Activated CD4-positive, alpha-beta T cell treated with anti-CD3 and anti-CD28 coated beads for 4 hours (primary cell): ENCODE results near the gene TDP2.
"Not testable (repeated sequence)": the region's sequence is repeated elsewhere in the genome, so short reads cannot be mapped to it uniquely, and the experiment has no call there.

Source experiments
- DNase-seq, 2 donors: peaks; one replicate each; pipeline ENCODE4 v3.0.0-alpha.2; 2020

TDP2 gene

DNA sequence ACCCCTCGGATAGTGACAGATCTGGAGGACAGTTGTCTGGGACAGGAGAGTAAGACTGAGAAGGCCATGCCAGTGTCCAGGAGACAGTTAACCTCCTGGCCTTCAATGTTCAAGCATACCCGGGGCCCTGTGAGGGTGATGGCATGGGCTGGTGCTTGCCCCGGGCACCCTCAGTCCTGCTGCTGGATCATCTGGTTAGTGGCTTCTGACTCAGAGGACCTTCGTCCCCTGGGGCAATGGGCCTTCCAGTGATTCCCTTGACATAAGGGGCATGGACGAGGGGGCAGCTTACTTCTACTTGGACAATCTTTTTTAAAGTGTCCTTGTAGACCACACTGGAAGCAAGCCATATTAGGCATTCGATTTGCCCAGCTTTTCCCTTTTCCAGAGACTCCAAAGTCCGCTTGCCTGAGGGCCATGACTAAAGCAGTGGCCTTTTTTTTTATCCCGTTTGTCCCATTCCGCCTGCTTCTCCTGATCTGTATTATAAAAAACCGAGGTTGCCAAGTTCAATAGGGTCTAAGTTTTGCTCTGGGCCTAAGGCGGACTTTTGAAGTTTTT, 12.2 kb upstream of the TDP2 start:
- not testable (repeated sequence) for DNase-seq

DNA sequence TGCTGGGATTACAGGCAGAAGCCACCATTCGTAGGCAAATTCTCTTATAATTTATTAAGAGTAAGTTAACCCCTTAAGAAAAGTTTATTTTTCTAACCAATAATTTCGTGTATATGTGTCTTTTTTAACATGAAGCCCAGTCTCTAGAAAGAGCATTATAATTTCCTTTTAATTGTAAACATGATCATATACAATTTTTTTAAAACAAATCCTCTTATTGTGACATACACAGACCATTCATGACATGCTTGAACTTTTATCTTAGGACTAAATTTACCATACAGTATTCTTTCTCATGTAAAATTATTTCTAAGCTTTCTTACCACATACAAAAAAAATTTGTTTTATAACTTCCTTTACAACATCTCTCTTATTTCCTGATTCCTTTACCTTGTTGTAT, 6.9 kb upstream of the TDP2 start:
- DNase-seq: no peak

DNA sequence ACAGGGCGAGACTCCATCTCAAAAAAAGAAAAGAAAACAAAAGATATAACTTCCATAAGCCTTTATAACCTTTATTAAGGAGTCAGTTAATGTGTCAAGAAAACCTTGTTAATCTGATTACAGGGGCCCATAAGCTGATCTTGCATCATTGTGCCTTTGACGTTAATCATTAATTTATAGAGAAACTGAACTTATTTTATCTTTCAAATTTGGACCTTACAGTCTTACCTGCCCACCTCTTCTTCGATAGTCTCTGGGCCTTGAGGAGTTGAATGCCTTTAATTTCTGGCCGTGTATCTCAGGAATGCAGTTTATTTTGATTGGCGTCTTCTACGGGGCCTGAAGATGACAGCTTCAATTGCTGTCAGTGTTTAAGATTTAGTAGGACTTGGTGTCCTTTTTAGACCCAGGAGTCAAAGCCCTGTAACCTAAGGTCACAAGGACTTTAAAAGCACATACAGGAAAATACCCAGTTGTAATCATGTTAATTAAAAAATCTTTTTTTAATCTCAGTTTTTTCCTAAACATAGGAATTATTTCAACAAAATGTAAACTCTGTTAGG, 6.0 kb upstream of the TDP2 start:
- DNase-seq: no peak

DNA sequence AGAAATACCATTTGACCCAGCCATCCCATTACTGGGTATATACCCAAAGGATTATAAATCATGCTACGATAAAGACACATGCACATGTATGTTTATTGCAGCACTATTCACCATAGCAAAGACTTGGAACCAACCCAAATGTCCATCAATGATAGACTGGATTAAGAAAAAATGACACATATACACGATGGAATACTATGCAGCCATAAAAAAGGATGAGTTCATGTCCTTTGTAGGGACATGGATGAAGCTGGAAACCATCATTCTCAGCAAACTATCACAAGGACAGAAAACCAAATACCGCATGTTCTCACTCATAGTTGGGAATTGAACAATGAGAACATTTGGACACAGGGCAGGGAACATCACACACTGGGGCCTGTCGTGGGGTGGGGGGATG, 4.4 kb upstream of the TDP2 start:
- not testable (repeated sequence) for DNase-seq

DNA sequence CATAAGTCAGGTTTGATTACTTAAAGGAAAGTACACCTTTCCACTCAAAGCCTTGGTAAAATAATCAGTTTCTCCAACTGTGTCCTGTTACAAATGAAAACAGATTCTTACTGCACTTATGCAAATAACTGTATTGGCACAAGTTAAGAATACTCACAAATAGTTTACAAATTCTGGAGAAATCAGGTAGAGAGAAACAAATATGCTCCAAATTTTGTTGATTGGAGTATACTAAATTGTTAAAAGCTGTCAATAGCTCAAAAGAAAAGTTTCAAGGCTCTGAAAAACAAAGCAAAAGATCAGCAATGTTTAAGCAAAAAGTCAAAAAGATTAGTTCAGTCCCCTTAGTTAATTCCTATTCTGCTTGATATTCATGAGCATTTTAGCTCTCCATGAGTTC, 3.8 kb upstream of the TDP2 start:
- not testable (repeated sequence) for DNase-seq

DNA sequence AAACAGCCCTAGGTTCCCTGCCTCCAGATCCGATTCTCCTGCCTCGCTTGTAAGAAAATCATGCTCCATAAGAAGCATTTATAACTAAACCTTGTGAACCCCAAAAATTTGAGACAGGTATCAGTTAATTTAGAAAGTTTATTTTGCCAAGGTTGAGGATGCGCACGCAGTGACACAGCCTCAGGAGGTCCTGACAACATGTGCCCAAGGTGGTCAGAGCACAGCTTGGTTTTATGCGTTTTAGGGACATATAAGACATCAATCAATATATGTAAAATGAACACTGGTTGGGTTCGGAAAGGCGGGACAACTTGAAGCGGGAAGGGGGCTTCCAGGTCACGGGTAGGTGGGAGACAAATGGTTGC, 2.3 kb upstream of the TDP2 start:
- no peak for DNase-seq

DNA sequence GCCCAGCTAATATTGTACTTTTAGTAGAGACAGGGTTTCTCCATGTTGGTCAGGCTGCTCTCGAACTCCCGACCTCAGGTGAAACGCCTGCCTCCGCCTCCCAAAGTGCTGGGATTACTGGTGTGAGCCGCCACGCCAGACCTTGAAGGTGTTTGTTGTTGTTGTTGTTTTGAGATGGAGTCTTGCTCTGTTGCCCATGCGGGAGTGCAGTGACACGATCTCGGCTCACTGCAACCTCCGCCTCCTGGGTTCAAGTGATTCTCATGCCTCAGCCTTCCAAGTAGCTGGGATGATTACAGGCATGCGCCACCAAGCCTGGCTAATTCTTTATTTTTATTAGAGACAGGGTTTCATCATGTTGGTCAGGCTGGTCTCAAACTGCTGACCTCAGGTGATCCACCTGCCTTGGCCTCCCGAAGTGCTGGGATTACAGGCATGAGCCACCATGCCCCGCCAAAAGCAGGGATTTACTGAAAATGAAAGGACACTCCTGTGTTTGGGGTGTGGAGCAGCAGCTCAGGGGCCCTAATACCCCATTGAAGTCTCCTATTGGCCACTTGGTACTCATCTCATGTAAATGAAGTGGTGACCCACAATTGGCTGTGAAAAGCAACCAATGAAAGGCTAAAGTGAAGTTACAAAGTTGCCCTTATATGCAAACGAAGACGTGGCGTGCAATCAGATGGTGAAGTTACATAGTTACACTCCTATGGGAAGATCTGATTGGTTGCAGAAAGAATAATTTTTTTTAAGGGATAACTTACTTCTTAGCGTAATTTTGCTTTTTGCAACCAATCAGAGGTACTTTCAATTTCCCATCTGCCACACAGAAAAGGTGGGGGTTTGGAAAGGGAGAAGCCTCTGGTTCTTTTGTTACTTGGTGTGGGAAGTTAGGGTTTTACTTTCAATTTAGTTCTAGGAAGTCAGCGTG, 1.6 kb upstream of the TDP2 start:
- not testable (repeated sequence) for DNase-seq

DNA sequence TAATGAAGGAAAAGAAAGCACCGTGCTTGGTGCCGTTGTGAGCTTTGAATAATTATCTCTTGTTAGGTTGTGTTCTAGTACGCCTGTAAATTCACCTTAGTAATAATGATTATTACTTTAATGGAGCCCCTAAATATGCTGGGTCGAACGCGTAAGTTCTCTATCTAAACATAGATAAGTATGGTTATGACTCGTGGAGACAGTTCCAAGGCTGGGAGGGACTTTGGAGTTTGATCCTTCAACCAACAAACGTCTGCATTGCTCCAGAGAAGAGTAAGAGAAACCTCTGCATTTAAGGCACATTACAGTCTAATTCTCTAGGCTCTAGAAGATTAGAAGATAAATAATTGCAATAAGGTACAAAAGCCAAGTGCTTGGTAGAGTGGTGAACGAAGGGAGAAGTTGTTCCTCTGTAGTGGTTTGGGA, 692 bp upstream of the TDP2 start:
- peak in 1 of 2 donors; percentile 4 for DNase-seq

DNA sequence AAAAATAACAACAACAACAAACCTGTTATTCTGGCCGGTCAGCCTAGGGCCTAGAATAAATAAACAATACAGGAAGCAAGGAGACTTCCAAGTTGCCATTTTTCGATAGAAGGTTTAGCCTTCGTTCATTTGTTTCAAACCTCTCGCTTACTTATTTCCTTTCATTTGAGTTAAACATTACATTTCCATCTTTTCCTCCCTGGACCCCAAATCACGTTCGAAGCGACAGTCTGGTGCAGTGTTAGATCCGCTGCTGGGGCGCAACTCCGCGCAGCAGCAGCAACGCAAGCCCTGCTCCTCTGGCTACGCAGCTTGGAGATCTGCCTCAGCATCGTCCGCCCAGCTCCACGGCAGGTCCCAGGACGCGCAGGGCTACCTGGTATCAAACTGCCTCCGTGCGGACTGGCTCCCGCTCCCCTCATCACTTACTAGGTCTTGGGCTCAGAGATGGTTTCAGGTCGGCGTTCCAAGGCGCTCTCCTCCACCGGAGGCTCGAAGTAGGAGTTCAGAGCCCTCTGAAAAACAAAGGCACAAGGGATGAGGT, 530 bp downstream of the TDP2 start:
- DNase-seq: peak; percentile 33 to 44

DNA sequence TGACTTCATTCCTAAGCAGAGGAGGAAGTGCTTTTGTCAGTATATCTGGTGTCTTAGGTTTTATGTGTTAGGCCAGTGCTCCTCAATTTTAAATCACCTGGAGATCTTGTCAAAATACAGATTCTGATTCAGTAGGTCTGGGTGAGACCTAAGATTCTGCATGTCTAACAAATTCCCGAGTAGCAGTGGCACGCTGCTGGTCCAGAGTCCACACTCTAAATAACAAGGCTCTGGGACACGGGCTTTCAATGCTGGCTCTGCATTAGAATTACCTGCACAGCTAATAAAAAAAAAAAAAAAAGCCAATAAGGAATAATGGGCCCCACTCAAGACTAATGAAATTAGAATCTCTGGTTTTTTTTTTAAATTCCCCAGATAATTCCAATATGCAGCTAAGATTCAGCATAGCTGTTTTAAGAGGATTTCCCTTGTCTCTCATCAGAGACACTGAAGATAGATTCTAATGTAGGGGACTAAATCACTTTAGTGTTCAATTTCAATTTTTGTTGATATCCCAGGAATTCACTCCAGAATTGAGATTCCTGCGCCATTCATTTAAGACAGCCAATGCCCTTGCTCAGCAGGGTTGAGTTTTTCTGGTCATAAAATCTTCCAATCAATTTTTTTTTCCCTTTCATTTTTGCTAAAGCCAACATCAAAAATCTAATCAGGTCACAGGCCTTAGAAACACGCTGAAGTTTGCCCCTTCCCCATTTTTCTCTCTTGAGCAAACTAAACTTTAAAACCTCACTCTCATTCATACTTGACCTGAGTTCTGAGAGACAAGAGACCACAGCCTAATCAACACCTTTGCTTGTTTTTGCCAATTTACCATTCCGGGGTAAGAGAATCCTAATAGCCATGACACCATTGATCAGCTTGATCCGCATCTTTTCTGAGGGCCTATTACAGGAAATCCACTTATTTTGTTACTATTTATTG, 2.4 kb downstream of the TDP2 start:
- DNase-seq: no peak

DNA sequence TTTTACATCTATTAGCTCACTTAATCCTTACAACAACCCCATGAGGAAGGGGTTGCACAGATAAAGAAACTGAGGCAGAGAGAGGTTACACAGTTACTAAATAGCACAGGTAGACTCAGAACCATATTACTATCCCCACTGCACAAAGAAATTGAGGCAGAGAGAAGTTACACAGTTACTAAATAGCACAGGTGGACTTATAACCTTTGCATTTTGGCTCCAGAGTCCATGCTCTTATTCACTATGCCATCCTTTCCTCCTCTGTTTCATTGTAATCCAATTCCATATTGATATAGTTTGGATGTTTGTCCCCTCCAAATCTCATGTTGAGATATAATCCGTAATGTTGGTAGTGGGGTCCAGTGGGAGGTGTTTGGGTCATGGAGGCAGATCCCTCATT, 3.5 kb downstream of the TDP2 start:
- DNase-seq: no peak

DNA sequence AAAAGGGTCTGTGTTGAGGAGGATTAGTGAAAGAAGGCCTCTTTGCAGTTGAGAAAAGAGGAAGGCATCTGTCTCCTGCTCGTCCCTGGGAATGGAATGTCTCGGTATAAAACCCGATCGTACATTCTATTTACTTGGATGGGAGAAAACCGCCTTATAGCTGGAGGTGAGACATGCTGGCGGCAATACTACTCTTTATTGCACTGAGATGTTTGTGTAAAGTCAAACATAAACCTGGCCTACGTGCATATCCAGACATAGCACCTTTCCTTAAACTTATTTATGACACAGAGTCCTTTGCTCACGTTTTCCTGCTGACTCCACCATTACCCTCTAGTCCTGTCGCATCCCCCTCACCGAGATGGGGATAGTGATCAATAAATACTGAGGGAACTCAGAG, 4.5 kb downstream of the TDP2 start:
- DNase-seq: no peak

DNA sequence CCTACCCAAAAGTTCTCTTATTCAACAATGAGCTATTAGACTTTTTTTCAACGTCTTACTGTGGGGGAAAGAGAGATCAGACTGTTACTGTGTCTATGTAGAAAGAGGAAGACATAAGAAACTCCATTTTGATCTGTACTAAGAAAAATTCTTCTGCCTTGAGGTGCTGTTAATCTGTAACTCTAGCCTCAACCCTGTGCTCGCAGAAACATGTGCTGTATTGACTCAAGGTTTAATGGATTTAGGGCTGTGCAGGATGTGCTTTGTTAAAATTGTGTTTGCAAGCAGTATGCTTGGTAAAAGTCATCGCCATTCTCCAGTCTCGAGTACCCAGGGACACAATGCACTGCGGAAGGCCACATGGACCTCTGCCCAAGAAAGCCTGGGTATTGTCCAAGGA, 4.9 kb downstream of the TDP2 start:
- DNase-seq: not testable (repeated sequence)

DNA sequence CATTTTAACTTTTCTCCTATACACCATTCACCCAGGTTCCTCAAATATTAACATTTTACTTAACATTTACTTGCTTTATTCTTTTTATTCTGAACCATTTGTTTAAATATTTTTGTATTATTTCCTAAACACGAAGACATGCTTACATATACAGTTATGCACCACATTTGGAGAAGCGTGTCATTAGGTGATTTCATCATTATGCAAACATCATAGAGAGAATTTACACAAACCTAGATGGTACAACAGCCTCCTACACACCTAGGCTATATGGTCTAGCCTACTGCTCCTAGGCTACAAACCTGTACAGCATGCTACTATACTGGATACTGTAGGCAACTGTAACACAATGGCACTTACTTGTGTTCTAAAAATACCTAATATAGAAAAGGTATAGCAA, 6.6 kb downstream of the TDP2 start:
- no peak for DNase-seq

DNA sequence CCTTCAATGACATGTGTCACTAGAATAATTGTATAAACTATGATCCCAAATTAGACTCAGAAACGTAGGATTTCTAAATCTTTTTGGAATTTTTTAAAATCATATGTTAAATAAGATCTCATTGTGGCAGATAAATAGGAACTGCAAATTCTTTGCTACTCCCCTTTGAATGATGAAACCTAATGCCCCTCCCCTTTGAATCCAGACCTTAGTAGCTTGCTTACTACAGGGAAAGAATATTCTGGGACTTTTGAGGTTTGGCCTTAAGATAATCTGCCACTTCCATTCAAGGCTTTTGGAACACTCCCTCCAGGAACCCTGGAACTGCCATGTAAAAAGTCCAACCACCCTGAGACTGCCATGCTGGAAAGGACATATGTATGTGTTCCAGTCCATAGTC, 7.1 kb downstream of the TDP2 start:
- no peak for DNase-seq

DNA sequence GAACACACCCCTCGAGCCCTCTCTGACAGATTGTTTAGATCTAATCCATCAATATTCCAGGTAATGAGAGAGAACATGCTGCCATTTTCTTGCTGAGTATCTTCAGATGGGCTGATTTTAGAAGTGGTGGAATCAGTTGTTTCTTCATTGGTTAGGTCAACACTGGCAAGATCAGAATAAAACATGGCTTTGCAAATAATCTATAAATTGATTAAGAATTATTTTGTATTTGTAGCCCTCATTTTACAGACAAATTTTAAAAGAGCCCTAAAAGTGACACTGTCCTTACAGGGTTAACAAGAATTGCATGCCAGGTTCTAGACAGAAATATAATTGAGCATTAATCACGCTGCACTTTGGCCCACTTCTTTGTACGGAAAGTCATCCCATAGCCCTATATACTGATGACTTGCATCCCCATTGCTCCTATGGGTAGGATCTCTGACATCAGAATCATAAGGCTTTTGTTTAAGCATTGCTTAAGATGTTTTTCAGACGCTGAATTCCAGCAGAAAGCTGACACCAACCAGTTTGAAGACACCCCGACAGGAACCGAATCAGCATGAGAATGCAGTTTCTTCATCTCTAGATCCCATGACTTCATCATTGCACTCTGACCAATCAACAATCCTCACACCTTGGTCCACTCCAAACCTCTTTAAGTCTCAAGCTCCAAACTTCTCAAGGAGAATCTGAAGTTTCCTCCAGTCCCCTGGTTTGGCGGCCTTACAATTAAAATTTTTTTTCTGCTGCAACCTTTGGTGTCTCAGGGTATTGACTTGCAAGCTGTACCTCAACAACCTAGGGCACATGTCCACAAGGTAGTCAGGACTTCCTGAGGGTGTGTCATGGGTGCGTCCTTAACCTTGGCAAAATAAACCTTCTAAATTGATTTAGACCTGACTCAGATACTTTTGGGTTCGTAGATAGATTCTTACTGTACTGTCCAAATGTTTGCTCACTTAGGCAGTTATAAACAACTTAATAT, 7.8 kb downstream of the TDP2 start:
- DNase-seq: no peak

DNA sequence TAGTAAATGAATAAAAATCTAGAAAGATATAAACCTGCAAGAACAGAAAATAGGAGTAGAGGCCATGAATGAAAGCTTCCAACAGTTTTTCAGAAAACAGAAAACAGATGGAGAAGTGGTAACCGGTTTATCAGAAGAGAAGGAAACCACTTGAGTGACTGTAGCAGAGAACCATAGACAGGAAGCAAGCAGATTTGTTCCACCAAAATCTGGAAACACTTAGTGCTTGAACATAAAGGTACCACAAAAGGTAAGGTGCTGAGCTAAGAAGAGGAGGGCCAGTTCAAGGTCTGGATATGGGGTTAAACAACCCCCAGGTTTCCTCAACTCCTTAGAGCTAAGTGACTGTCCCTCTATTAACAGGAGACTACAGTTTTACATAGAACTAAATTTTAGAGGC, 11.5 kb downstream of the TDP2 start:
- no peak for DNase-seq

DNA sequence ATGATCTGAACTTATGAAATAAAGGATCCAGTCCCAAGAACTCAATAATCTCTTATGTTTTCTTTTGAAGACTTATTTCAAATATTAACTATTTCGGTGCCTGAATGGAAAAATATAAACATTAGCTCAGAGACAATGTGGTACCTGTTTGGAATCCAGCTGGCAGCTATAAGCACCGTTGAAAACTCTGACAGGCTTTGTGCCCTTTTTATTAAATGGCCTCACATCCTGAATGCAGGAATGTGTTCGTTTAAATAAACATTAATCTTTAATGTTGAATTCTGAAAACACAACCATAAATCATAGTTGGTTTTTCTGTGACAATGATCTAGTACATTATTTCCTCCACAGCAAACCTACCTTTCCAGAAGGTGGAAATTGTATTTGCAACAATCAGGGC, 16.3 kb downstream of the TDP2 start:
- no peak for DNase-seq

DNA sequence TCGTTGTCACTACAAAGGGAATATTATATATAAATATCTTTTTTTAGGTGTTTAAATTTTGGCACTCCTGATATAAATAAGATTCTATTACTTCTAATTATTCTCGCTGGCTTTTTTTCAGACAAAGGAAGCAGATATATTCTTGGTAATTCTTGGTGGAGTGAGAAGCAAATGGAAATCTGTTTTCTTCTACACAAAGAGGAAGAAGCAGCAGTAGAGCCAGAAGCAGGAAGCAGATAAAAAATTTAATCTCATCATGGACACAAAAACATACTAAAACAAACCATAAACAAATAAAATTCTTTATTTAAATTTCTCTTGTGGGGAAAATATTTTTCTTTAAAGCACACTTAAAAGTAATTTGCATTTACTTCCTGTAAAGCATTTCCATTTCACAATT, 17.0 kb downstream of the TDP2 start:
- no peak for DNase-seq

DNA sequence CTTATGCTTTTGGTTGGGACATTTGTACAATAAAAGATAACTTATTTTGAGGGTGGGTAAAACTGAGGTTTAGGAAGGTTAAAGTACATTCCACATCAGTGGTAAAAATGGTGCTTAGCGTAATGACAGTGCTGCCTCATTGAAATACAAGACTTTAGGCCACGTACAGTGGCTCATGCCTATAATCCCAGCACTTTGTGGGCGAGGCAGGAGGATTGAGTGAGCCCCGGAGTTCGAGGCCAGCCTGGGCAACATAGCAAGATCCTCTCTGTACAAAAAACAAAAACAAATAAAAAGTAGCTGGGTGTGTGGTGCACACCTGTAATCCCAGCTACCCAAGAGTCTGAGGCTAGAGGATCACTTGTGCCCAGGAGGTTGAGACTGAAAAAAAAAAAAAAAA, 18.4 kb downstream of the TDP2 start:
- DNase-seq: no peak

DNA sequence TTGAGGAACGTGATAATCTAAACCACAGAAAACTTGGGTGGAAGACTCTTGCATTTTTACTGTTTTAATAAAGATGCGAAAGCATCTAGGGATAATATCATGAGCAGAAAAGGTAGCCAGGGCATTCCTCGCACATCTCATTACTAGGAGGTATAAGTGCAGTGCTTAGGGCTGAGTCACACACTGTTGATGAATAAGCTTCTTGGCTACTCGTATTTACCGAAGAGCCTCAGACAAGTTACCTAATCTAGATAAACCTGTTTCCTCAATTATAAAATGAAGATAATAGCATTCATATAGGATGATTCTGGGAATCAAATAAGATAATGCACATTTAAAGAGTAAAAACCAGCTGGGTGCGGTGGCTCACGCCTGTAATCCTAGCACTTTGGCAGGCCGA, 19.9 kb downstream of the TDP2 start:
- DNase-seq: no peak

DNA sequence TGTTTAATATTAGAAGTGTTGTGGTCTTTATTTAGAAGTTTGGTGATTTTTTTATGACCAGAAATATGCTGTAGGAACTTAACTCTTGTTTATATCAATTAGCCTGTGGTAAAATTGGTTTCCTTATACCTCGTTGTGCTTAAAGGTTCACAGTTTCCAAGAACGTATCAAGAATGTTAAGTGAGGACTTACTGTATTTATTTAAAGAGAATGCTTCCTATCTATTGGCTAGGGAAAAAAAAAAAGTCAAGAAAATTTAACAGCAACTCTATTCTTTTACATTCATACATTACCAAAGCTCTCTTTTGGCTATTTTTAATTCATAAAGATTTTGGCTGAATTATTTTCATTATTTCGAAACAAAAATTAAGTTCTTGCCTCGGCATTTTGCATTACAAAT, 22.3 kb downstream of the TDP2 start:
- DNase-seq: no peak
